NCI-H2196 (cell line): ENCODE data around the gene PTPRN2.
"Not testable (repeated sequence)": the region's sequence is repeated elsewhere in the genome, so short reads cannot be mapped to it uniquely, and the experiment has no call there.

Experiments
- DNase-seq: peaks from one replicate; lab custom pipeline; 2025; ENCODE audit not compliant: unreplicated experiment; lab: John Stamatoyannopoulos, UW

PTPRN2 gene

GRCh38 chr7:158446706-158447105 lies 140.9 kb downstream of the PTPRN2 start:
- no peak for DNase-seq

GRCh38 chr7:158446281-158446680 lies 141.3 kb downstream of the PTPRN2 start:
- DNase-seq, result no peak

GRCh38 chr7:158445421-158446175 lies 142.0 kb downstream of the PTPRN2 start:
- DNase-seq, result no peak

- no peak for DNase-seq
Measured at GRCh38 chr7:158444501-158445420, 142.9 kb downstream of the PTPRN2 start.

GRCh38 chr7:158443688-158444483 lies 143.7 kb downstream of the PTPRN2 start:
- DNase-seq, result no peak

GRCh38 chr7:158443014-158443687 lies 144.5 kb downstream of the PTPRN2 start:
- DNase-seq, result no peak

GRCh38 chr7:158442260-158442659 lies 145.4 kb downstream of the PTPRN2 start:
- peak; percentile 0 for DNase-seq

GRCh38 chr7:158439035-158439434 lies 148.6 kb downstream of the PTPRN2 start:
- no peak for DNase-seq

- peak; percentile 59 for DNase-seq
Measured at GRCh38 chr7:158432369-158433341, 155.0 kb downstream of the PTPRN2 start.

GRCh38 chr7:158431941-158432347 lies 155.7 kb downstream of the PTPRN2 start:
- DNase-seq, result peak; percentile 7

- no peak for DNase-seq
Measured at GRCh38 chr7:158431055-158431940, 156.3 kb downstream of the PTPRN2 start.

- no peak for DNase-seq
Measured at GRCh38 chr7:158430308-158431034, 157.2 kb downstream of the PTPRN2 start.

- no peak for DNase-seq
Measured at GRCh38 chr7:158428837-158429753, 158.5 kb downstream of the PTPRN2 start.

- no peak for DNase-seq
Measured at GRCh38 chr7:158428131-158428836, 159.3 kb downstream of the PTPRN2 start.

- DNase-seq, result not testable (repeated sequence)
Measured at GRCh38 chr7:158425676-158426075, 161.9 kb downstream of the PTPRN2 start.

- DNase-seq, result no peak
Measured at GRCh38 chr7:158424531-158424930, 163.1 kb downstream of the PTPRN2 start.
